ENCODE results near the gene PIGP.

PIGP gene

DNA sequence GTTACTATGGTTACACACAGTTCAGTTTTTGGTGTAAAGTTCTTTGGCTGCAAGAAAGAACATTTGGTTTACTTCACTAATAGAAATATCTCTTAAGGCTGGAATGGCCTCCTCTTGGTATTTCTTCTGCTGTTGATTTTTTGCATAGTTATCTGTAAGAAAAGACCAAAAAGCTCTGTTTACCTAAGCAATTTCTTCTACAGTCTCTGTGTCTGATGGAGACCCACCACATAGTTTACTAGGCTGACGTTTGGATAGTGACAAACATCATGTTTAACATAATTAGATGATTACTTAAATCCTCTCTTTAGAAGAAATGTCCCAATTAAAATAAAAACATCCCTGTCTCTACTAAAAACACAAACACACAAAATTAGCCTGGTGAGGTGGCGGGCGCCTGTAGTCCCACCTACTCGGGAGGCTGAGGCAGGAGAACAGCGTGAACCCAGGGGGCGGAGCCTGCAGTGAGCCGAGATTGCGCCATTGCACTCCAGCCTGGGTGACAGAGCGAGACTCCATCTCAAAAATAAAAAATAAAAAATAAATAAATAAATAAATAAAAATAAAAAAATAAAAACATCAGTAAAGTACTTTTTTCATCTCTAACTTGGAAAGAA, 7.2 kb downstream of the PIGP start:
- Histone ChIP-seq H3K4me2 (ENCODE audit: low read length) (no peak overlapping the region), H3K4me1 (ENCODE audit: control insufficient read depth, low read length) (peaks cover 52% of the 10 kb centered on the region), H3F3A (ENCODE audit: control insufficient read depth, insufficient read depth) (peaks cover 5% of the 10 kb centered on the region), H3K27ac (ENCODE audit: low read depth, low read length) (no peak overlapping the region), H3K9me2 (replicated peaks; ENCODE audit: control insufficient read depth, low read length) (no peaks in the 10 kb centered on the region), H3K36me3 (ENCODE audit: control insufficient read depth, low read length) (peaks cover 20% of the 10 kb centered on the region), H3K79me2 (ENCODE audit: control insufficient read depth, low read length) (peaks cover 2% of the 10 kb centered on the region; the same call in 1 of the 2 replicates), H3K9me3 (ENCODE audit: control insufficient read depth, insufficient read depth, low read length) (no peaks in the 10 kb centered on the region), H4K20me1 (ENCODE audit: control insufficient read depth, insufficient read depth, low read depth, low read length) (no peaks in the 10 kb centered on the region), H3K4me3 (ENCODE audit: low read length) (no peak overlapping the region), H3K27me3 (ENCODE audit: control insufficient read depth, low read length) (no peaks in the 10 kb centered on the region)
- no peak for TF ChIP-seq EZH2phosphoT487 (IDR thresholded peaks at IDR 0.05; ENCODE audit: borderline replicate concordance, low read length)

DNA sequence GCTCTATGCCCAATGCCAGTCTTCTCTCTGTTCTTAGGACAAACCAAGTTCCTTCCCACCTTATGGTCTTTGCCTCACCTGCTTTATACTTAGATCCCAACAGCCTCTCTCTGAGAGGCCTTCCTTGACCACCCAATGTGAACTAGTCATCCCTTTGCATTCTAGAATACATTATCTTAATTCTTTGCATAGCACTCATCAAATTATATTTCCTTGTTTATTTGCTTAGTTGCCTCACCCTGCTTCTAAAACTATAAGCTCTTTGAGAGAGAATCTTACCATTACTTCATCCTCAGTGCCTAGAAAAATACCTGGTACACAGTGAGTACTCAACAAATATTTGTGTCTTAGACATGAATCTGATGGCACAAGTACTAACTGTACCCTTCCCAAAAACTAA, 8.0 kb downstream of the PIGP start:
- H3K27me3 ChIP-seq (ENCODE audit: control insufficient read depth, low read length), result no peaks in the 10 kb centered on the region
- peak overlapping the region; percentile 55 for H3K4me2 ChIP-seq (ENCODE audit: low read length)

DNA sequence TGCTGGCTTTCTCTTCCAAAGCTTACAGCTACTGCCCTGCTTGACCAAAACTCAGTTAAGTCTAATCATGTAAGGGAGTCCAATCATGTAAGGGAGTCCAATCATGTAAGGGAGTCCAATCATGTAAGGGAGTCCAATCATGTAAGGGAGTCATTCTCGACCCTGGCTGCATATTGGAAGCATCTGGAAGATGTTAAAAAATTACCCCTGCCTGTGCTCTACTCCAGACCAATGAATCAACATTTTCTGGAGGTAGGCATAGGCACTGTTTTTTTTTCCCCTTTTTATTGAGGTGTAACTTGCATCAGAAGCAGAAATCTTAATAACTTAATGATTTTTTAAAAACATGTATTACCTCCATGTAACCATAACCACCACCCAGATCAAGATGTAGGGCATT, 9.4 kb downstream of the PIGP start:
- peaks cover 4% of the 10 kb centered on the region for H3K36me3 ChIP-seq (ENCODE audit: control insufficient read depth, low read length)
- no peaks in the 10 kb centered on the region for H4K20me1 ChIP-seq (ENCODE audit: control insufficient read depth, insufficient read depth, low read depth, low read length)
- H3K9me3 ChIP-seq (ENCODE audit: control insufficient read depth, insufficient read depth, low read length), result no peaks in the 10 kb centered on the region
- H3K4me2 ChIP-seq (ENCODE audit: low read length), result peak overlapping the region; percentile 55
- H3K27me3 ChIP-seq (ENCODE audit: control insufficient read depth, low read length), result no peaks in the 10 kb centered on the region
- peak overlapping the region; percentile 39 for H3K4me3 ChIP-seq (ENCODE audit: low read length)
- no peak for TF ChIP-seq EZH2phosphoT487 (IDR thresholded peaks at IDR 0.05; ENCODE audit: borderline replicate concordance, low read length)
- TF ChIP-seq, protein P1, sequence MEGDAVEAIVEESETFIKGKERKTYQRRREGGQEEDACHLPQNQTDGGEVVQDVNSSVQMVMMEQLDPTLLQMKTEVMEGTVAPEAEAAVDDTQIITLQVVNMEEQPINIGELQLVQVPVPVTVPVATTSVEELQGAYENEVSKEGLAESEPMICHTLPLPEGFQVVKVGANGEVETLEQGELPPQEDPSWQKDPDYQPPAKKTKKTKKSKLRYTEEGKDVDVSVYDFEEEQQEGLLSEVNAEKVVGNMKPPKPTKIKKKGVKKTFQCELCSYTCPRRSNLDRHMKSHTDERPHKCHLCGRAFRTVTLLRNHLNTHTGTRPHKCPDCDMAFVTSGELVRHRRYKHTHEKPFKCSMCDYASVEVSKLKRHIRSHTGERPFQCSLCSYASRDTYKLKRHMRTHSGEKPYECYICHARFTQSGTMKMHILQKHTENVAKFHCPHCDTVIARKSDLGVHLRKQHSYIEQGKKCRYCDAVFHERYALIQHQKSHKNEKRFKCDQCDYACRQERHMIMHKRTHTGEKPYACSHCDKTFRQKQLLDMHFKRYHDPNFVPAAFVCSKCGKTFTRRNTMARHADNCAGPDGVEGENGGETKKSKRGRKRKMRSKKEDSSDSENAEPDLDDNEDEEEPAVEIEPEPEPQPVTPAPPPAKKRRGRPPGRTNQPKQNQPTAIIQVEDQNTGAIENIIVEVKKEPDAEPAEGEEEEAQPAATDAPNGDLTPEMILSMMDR (IDR thresholded peaks at IDR 0.05; ENCODE audit: low read depth, low read length, poor library complexity, severe bottlenecking), result no peak
- no peaks in the 10 kb centered on the region; the same call in none of the 2 replicates for H3F3A ChIP-seq (ENCODE audit: control insufficient read depth, insufficient read depth)
- H3K27ac ChIP-seq (ENCODE audit: low read depth, low read length), result no peak overlapping the region
- no peaks in the 10 kb centered on the region for H3K79me2 ChIP-seq (ENCODE audit: control insufficient read depth, low read length)
- peaks cover 45% of the 10 kb centered on the region for H3K4me1 ChIP-seq (ENCODE audit: control insufficient read depth, low read length)
- no peaks in the 10 kb centered on the region for H3K9me2 ChIP-seq (replicated peaks; ENCODE audit: control insufficient read depth, low read length)

More for the DNA sequence above, 8.0 kb downstream of the PIGP start:
- no peak for TF ChIP-seq EZH2phosphoT487 (IDR thresholded peaks at IDR 0.05; ENCODE audit: borderline replicate concordance, low read length)
- TF ChIP-seq, protein P1 (IDR thresholded peaks at IDR 0.05; ENCODE audit: low read depth, low read length, poor library complexity, severe bottlenecking), result no peak
- no peaks in the 10 kb centered on the region for H3K9me3 ChIP-seq (ENCODE audit: control insufficient read depth, insufficient read depth, low read length)
- H3F3A ChIP-seq (ENCODE audit: control insufficient read depth, insufficient read depth), result peaks cover 5% of the 10 kb centered on the region
- H4K20me1 ChIP-seq (ENCODE audit: control insufficient read depth, insufficient read depth, low read depth, low read length), result no peaks in the 10 kb centered on the region
- no peaks in the 10 kb centered on the region for H3K9me2 ChIP-seq (replicated peaks; ENCODE audit: control insufficient read depth, low read length)
- no peaks in the 10 kb centered on the region for H3K79me2 ChIP-seq (ENCODE audit: control insufficient read depth, low read length)
- no peak overlapping the region for H3K4me3 ChIP-seq (ENCODE audit: low read length)
- H3K36me3 ChIP-seq (ENCODE audit: control insufficient read depth, low read length), result peaks cover 12% of the 10 kb centered on the region
- no peak overlapping the region for H3K27ac ChIP-seq (ENCODE audit: low read depth, low read length)
- peaks cover 49% of the 10 kb centered on the region for H3K4me1 ChIP-seq (ENCODE audit: control insufficient read depth, low read length)

DNA sequence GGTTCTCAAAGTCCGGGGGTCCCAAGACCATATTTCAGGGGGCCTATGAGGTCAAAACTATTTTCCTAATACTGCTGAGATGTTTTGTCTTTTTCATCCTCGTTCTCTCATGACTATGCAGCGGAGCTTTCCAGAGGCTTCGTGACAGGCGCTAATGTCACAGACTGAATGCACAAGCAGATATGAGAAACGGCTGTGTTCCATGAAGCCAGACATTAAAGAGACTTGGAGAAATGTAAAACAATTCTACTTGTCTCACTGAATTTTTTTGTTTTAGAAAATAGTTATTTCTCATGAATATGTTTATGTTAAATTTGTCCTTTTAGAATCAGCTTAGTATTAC, 10.3 kb downstream of the PIGP start:
- Histone ChIP-seq H3K36me3 (ENCODE audit: control insufficient read depth, low read length) (peaks cover 3% of the 10 kb centered on the region), H3K27ac (ENCODE audit: low read depth, low read length) (no peak overlapping the region), H3F3A (ENCODE audit: control insufficient read depth, insufficient read depth) (no peaks in the 10 kb centered on the region; the same call in none of the 2 replicates), H3K79me2 (ENCODE audit: control insufficient read depth, low read length) (no peaks in the 10 kb centered on the region), H4K20me1 (ENCODE audit: control insufficient read depth, insufficient read depth, low read depth, low read length) (no peaks in the 10 kb centered on the region), H3K27me3 (ENCODE audit: control insufficient read depth, low read length) (no peaks in the 10 kb centered on the region), H3K4me3 (ENCODE audit: low read length) (no peak overlapping the region), H3K4me2 (ENCODE audit: low read length) (peak overlapping the region; percentile 56), H3K9me3 (ENCODE audit: control insufficient read depth, insufficient read depth, low read length) (no peaks in the 10 kb centered on the region), H3K9me2 (replicated peaks; ENCODE audit: control insufficient read depth, low read length) (no peaks in the 10 kb centered on the region), H3K4me1 (ENCODE audit: control insufficient read depth, low read length) (peaks cover 45% of the 10 kb centered on the region)
- no peak for TF ChIP-seq EZH2phosphoT487 (IDR thresholded peaks at IDR 0.05; ENCODE audit: borderline replicate concordance, low read length)
- TF ChIP-seq, protein P1 (IDR thresholded peaks at IDR 0.05; ENCODE audit: low read depth, low read length, poor library complexity, severe bottlenecking), result no peak
